ENCODE data around the gene NFIC.

- TF ChIP-seq, protein P1, sequence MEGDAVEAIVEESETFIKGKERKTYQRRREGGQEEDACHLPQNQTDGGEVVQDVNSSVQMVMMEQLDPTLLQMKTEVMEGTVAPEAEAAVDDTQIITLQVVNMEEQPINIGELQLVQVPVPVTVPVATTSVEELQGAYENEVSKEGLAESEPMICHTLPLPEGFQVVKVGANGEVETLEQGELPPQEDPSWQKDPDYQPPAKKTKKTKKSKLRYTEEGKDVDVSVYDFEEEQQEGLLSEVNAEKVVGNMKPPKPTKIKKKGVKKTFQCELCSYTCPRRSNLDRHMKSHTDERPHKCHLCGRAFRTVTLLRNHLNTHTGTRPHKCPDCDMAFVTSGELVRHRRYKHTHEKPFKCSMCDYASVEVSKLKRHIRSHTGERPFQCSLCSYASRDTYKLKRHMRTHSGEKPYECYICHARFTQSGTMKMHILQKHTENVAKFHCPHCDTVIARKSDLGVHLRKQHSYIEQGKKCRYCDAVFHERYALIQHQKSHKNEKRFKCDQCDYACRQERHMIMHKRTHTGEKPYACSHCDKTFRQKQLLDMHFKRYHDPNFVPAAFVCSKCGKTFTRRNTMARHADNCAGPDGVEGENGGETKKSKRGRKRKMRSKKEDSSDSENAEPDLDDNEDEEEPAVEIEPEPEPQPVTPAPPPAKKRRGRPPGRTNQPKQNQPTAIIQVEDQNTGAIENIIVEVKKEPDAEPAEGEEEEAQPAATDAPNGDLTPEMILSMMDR (IDR thresholded peaks at IDR 0.05): no peak
- TF ChIP-seq EP300 (IDR thresholded peaks at IDR 0.05) (no peak), POLR2A (IDR thresholded peaks at IDR 0.05; ENCODE audit: low read depth) (no peak)
Measured at GRCh38 chr19:3320853-3321252, 45.5 kb upstream of the NFIC start.
